AG04449 (cell line): Measurements from ENCODE around the gene ST3GAL4.

Experiments used
- CTCF ChIA-PET: fragments of 350-600 bp; formaldehyde crosslinking; extraction: SDS; loops from one replicate; lab custom pipeline; 2021; ENCODE audit warnings: antibody characterized with exemption; lab: Yijun Ruan, JAX
- POLR2A ChIA-PET: fragments of 400-600, 350-600 bp; formaldehyde crosslinking; extraction: SDS; loops from one replicate; lab custom pipeline; 2020; ENCODE audit warnings: antibody characterized with exemption, inconsistent platforms; lab: Yijun Ruan, JAX
- DNase-seq: peaks from one replicate; pipeline ENCODE4 v3.0.0-alpha.2; 2010; ENCODE audit warnings: low read depth, low spot score
- H3K4me3 ChIP-seq: 2 replicates; pipeline ENCODE4 v1.5.1; 2011; ENCODE audit warnings: low read depth, mild to moderate bottlenecking, control low read depth, low read length
- TF ChIP-seq, protein P1 (sequence below): IDR thresholded peaks from one replicate; pipeline ENCODE4 v1.5.1; 2011; ENCODE audit warnings: mild to moderate bottlenecking, moderate library complexity, low read length, control low read depth, inconsistent platforms; ENCODE audit not compliant: insufficient read depth; ENCODE audit errors: missing control alignments

Gene ST3GAL4

DNA sequence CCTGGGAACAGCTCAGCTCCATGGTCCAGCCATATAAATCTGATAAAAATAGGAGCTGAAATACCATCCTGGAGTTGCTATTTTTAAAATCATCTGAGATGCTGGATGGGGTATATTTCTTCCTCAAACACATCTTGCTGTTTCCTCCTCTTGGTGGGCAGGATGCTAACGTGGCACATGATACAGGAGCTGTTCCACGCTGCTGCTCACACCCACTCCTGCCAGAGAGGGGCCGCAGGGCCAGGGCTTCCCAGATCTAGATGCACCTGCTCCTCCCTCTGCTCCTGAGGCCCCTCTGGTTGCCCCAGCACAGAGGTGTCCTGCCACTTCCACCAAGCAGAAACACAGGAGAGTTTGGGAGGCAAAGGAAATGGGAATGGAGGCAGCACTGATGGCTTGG, 3.3 kb upstream of the ST3GAL4 start:
- TF ChIP-seq, protein P1, sequence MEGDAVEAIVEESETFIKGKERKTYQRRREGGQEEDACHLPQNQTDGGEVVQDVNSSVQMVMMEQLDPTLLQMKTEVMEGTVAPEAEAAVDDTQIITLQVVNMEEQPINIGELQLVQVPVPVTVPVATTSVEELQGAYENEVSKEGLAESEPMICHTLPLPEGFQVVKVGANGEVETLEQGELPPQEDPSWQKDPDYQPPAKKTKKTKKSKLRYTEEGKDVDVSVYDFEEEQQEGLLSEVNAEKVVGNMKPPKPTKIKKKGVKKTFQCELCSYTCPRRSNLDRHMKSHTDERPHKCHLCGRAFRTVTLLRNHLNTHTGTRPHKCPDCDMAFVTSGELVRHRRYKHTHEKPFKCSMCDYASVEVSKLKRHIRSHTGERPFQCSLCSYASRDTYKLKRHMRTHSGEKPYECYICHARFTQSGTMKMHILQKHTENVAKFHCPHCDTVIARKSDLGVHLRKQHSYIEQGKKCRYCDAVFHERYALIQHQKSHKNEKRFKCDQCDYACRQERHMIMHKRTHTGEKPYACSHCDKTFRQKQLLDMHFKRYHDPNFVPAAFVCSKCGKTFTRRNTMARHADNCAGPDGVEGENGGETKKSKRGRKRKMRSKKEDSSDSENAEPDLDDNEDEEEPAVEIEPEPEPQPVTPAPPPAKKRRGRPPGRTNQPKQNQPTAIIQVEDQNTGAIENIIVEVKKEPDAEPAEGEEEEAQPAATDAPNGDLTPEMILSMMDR = no peak
- POLR2A ChIA-PET = no interaction called here
- H3K4me3 ChIP-seq = no peak overlapping the region
- DNase-seq = no peak
- CTCF ChIA-PET = no interaction called here

DNA sequence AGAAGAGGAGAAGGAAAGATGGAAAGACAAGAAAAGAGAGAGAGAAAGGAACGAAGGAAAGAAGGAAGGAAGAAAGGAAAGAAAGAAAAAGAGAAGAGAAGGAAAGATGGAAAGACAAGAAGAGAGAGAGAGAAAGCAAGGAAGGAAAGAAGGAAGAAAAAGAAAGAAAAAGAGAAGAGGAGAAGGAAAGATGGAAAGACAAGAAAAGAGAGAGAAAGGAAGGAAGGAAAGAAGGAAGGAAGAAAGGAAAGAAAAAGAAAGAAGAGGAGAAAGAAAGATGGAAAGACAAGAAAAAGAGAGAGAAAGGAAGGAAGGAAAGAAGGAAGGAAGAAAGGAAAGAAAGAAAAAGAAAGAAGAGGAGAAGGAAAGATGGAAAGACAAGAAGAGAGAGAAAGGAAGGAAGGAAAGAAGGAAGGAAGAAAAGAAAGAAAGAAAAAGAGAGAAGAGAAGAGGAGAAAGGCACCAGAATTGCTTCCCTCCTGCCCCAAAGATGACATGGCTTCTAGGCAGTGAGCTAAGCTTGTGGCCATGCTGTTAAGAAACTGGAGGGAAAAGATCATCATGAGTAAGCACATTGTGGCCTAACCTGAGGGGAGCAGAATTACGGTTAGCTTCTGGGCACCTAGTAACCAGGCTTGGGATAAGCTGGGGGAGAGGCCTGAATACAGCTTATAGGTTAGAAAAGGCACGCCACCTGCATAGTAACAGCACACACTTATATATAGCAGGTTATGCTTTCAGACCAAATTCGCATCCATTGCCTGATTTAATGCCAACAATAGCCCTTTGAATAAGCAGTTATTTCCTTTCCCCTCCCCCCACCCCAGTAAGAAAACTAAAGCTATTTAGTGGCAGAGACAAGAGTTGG, 2.3 kb upstream of the ST3GAL4 start:
- DNase-seq = no peak
- TF ChIP-seq, protein P1 = no peak
- POLR2A ChIA-PET = interaction anchor here (1.4 to 2.8 kb wide), 2 partner anchors 11 to 35 kb away, joined by 4 to 16 read pairs; no protein-coding TSS in a partner anchor
- peak overlapping the region; percentile 18 for H3K4me3 ChIP-seq
- CTCF ChIA-PET = interaction anchor here (0.9 to 8.1 kb wide), 6 partner anchors 9 to 128 kb away, joined by 3 to 47 read pairs (median 4); no protein-coding TSS in a partner anchor

DNA sequence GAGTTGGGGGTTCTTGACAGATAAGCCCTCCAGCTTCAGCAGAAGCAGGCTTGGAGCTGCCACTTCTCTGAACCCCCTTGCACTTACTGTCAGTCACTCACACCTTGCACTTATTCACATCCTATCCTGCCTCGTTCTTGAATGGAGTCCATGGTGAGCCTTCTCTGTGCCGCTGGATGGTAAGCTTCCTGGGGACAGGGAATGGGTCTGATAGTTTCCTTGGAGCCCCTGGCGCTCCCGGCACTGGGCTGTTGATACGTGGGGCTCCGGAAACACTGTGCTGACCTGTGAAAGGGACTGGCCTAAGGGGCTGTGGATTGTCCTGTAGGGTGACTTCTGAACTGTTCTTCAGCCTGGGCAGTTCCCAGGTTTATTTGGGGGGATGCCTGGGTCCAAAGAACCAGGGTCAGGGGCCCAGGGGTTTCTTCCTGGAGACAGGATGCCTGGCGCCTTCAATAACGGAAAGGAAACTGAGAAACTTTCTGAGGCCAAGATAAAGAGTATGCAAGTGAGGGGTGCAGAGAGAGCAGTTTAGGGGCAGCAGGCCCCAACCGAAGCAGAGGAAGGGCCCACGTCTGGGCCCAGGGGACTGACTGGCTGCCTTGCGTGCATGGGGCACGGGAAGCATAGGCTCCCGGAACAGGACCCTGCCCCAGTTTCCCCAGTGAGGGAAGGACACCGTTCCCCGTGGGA, 709 bp upstream of the ST3GAL4 start:
- peak overlapping the region; percentile 86 for H3K4me3 ChIP-seq
- DNase-seq = no peak
- ChIA-PET CTCF (interaction anchor here (0.9 to 8.1 kb wide), 4 partner anchors 35 to 125 kb away, joined by 3 to 47 read pairs (median 4); no protein-coding TSS in a partner anchor), POLR2A (interaction anchor here (0.7 to 2.8 kb wide), 4 partner anchors 13 to 44 kb away, joined by 3 to 16 read pairs (median 3); no protein-coding TSS in a partner anchor)
- TF ChIP-seq, protein P1 = no peak

DNA sequence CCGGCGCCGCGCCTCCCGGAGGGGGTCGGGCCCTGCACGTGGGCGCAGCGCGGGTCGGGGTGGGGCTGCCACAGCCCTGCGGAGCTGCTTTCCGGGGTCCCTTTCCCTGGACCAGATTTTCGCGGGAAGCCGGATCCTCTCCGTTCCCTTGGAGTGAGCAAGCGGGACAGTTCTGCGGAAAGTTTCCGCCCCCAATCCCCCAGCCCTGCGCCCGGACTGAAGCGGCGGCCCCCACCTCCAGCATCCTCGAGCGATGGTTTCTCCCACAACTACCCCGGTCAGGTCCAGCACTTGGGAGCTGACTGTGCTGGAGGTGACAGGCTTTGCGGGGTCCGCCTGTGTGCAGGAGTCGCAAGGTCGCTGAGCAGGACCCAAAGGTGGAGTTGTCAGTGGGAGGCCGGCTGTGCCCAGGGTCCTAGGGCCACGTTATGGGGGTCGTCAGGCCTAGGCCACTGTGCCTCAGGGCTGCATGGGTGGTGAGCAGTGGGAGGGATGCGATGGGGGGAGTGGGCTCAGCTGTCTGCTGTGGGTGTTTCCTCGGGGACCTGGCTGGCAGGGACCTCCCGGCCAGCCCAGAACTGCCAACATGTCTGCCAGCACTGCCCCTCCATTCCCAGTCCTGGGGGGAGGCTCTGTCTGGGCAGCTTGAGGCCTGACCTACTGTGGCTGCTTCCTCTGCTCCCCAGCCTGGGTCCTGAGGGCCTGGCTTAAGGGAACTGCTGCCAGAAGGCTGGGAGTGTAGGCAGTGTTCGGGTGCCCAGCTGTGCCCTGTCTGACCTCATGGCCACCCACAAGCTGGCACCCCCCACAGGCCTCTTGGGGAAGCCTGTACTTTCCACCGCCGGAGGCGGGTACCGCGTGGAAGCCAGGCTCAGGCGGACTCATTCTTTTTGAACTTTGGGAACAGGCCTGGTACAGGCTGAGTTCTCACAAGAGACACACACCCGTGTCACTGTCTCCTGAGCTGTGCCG, 726 bp downstream of the ST3GAL4 start:
- CTCF ChIA-PET = interaction anchor here (1.0 to 8.1 kb wide), 5 partner anchors 14 to 124 kb away, joined by 3 to 47 read pairs (median 7); no protein-coding TSS in a partner anchor
- TF ChIP-seq, protein P1 = no peak
- peak overlapping the region; percentile 86 for H3K4me3 ChIP-seq
- no peak for DNase-seq
- POLR2A ChIA-PET = interaction anchor here (1.3 to 2.6 kb wide), 3 partner anchors 36 to 48 kb away, joined by 3 to 13 read pairs (median 3); no protein-coding TSS in a partner anchor

DNA sequence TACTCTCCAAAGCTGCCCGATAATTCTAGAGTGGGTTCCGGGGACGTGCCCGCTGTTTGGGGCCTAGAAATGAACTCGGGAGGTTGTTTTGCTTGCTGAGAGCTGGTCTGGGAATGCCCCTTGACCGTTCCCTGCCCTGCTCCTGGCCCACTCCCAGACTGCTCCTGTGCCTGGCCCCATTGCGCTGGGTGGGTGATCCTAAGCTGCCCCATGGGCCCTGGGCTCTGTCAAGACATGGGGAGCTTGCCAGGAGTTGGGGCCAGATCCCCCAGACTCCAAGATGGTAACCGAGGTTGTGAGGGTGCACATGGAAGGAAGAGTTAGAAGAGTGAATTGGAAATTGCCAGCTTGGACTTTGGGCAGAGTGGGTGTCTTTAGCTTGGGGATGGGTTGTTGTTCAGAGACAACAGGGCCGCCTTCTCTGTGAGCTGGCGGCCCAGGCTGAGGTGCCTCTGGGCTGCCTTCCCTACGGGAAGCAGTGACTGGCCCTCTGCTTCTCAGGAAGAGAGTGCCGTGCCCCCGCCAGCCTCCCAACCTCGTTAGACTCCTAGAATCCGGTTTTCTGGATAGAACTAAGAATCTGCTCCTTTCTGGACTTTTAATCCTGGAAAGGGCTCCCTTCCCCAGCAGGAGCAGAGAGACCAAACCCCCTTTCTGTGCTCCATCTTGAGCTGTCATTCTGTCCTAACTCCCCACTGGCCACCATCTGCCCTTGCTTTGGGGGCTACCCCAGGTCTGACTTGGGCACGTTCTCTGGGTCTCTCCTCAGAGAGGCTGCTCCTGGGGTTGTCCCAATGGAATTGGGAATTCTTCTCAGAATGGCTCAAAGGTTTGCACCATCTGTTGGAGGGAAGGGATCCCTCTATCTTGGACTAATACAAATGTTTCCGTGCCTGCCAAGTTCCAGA, 1.8 kb downstream of the ST3GAL4 start:
- ChIA-PET CTCF (interaction anchor here (1.3 to 8.1 kb wide), 7 partner anchors 13 to 123 kb away, joined by 3 to 47 read pairs (median 6); no protein-coding TSS in a partner anchor), POLR2A (interaction anchor here (2.6 kb wide), 1 partner anchor 39 kb away, joined by 13 read pairs; no protein-coding TSS in a partner anchor)
- no peak for DNase-seq
- peak overlapping the region; percentile 86 for H3K4me3 ChIP-seq
- TF ChIP-seq, protein P1 = no peak
